HG03135 (cell line): ENCODE results near the gene PEX6.
A peak's percentile ranks its signal among the peaks of the same experiment; 100 is the strongest.
"Not testable (repeated sequence)": the region's sequence is repeated elsewhere in the genome, so short reads cannot be mapped to it uniquely, and the experiment has no call there.

Source experiments
- ATAC-seq: cut with Tn5 transposase; IDR thresholded peaks from one replicate; pipeline ENCODE4 v1.9.1; 2021; ENCODE audit warnings: mild to moderate bottlenecking, moderate library complexity; ENCODE audit not compliant: unreplicated experiment

The PEX6 gene

DNA sequence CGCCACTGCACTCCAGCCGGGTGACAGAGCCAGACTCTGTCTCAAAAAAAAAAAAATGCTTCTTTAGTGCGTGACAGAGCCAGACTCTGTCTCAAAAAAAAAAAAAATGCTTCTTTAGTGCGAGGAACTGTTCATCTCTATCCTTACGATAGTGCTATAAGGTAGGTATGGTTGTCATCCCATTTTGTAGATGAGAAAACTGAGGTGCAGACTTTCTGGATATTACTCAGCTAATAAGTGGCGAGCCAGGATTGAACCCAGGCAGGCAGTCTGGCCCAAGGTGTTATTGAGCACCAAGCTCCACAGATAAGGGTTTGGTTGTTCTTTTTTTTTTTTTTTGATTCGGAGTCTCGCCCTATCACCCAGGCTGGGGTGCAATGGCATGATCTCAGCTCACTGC, 22.9 kb upstream of the PEX6 start:
- ATAC-seq = no peak

DNA sequence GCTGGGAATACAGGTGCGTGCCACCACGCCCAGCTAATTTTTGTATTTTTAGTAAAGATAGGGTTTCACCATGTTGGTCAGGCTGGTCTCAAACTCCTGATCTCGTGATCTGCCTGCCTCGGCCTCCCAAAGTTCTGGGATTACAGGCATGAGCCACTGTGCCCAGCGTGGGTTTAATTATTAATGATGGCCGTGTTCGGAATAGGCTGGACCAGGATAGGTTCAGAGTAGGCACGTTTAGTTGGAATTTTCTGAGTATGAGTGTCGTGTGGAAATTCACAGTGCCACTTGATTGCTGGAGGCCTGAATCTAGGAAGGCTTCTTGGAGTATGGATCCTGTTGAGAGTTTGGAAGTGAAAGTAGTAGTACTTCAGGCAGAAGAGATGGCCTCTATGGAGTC, 19.2 kb upstream of the PEX6 start:
- ATAC-seq = not testable (repeated sequence)

DNA sequence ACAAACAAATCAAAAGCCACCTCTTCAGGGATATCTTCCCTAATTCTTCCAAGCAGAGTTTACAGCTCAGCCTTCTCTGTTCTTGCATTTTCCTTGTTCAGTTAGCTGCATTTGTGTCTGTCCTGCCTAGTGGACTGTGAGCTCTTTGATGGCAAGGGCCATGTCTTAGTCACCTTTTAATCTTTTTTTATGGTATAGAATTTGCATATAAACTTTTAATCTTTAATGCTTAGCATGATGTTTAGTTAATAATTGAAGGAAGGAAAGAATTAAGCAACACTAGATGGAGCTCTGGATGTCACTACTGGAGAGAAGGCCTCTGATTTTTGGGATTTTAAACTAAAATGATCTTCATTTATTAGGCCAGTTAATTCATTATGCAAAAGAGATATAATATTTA, 17.5 kb upstream of the PEX6 start:
- ATAC-seq = no peak

DNA sequence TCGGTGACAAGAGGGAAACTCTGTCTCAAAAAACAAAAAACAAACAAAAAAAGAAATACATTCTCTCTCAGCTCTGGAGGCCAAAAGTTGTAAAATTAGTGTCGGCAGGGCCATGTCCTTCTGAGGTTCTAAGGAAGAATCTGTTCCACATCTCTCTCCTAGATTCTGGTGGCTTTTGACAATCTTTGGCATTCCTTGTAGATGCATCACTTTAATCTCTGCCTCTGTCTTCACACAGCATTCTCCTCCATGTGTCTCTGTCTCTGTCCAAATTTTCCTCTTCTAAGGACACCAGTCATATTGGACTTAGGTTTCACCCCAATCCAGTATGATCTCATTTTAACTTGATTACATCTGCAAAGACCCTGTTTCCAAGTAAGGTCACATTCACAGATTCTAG, 14.5 kb upstream of the PEX6 start:
- no peak for ATAC-seq

DNA sequence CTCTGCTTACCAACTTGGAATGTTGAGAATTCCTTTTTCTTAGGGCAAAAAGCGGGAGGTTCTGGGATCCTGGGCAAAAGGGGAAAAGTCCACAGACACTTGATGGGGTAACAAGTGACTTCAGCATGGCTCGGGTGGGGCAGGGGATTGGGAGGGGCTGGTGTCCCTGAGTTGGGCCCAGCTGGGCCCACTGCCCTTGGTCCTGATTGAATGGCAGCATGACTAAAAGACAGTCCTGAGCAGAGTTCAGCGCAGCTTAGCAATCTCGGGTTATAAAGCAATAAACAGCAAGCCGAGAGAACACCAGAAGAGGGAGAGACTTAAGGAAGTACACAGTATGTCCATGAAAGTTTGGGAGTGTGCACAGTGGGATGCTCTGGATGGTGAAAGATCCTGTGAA, 10.9 kb upstream of the PEX6 start:
- ATAC-seq = no peak

DNA sequence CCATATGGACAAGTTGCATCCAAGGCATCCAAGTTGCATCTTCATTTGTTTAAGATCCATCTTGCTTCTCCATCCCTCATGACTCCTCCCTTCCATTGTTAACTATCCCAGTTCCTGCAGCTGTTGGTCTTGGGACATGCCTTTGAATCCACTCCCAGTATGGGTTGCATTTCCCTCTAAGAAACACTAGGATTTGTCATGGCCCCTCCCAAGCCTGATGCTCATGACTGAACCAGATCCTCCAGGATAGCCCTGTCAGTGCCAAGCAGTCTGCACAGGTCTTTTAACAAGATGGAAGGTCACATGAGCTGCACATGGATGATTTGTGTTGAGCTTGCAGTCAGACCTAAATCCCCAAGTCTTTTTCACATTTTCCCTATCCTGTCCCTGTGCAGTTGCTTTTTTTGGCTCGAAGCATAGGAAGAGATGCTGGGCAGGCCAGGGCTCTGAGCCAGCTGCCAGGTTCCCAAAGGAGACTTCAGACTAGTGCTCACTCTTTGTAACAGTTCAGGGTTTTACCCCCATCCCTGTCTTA, 9.6 kb upstream of the PEX6 start:
- no peak for ATAC-seq

DNA sequence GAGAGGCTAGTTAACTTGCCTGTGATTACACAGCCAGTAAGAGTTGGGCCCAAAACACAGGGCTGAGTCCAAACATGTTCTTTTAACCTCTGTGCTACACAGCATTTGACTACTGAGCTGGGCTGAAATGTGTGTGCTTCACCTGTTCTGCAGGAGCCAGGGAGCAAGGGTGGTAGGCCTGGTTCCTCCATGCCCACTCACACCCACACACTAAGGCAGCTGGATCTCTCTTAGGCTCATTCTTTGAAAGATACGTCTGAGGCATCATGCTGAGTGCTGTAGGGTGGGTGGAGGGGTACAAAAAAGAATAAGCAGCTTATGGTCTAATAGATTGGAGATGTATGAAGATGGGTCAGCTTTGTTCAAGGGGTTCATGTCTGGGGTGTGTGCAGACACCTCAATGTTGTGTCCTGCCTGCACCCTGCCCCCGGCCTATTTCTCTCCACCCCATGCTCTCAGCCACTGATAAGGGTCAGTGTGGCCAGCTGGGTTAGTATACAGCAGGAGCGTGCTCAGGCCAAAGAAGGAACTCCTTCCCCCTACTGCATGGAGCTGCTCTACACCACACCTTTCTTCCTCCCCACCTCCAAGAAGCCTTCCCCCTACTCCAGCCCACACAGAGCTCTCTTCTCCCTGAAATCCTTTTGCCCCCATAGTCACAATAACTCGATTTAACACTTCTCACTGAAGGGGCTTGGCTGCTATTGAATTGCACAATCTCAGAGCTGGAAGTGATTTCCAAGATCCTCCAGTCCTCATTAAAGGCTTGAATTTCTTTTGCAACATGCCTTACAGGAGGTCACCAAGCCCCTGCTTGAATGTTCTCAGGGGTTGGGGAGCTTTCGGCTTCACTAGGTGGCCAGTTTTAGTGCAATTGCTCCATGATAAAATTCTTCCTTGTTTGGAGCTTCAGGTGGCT, 8.8 kb upstream of the PEX6 start:
- no peak for ATAC-seq

DNA sequence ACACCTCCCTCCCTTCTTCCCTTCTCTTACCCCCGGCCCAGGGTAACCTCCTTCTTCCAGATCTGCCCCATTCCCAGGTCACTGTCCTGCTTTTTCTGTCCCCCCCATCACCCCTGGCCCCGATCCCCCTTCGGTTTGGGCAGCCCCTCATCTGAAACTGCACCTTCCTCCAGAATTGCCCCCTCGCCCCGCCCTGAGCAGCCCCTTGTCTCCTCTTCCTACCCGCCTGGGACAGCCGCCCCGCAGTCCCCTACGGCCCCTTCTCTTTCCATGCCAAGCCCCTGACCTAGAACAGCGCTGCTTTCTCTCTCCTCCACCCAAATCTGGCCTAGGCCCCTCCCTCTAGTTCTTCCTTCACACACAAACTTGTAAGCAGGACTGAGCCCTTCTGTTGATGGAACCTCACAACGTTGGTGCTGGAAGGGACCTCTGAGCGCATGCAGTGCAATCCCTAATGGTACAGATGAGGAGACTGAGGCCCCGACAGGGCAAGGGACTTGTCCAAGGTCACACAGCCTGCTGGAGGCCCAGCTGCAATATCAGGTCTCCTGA, 6.0 kb upstream of the PEX6 start:
- no peak for ATAC-seq

DNA sequence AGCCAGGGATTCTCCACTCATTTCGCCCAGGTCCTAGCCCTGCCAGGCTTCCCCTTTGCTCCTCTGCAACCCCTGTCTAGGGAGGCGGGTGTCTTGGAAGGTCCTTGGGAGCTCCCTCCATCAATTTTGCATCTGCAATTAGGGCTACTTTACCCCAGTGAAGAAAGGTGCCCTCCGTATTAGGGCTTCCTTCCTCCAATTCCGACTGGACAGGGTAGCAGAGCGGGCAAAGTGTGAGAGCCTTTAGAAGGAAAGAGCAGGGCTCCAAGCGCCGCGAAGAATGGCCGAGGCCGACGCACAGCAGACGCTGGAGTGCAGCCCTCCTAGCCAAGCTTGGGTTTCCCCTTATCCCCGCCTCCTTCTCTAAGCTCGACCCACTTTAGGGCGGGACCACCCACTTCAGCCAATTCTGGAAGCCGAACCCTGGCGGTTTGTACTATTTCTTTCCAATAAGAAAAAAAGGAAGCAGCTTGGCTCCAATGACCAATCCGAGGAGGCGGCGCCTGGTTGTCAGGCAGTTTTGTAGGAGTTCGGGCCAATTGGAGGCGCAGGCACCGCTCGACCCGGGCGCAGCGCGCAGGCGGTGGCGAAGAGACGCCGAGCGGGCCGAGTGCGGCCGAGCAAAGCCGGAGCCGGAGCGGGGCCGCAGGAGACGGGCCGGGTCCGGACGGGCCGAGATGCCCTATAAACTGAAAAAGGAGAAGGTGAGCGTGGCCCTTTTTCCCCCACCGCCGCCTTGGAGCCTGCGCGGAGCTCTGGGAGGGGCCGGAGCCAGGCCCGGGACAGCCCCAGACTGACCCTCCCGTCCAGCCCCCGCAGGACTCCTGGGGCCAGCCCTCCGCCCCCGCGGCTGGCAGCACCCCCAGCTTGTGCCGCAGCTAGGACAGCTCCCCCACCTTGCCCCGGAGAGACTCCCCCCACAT, 5.3 kb upstream of the PEX6 start, which contains the start of gene PPP2R5D:
Gene PPP2R5D, plus strand, starts transcription at position 570 of the 923 bp plus-strand sequence. Its CDS starts 108 bp downstream, at position 678.
- peak; percentile 93 for ATAC-seq

DNA sequence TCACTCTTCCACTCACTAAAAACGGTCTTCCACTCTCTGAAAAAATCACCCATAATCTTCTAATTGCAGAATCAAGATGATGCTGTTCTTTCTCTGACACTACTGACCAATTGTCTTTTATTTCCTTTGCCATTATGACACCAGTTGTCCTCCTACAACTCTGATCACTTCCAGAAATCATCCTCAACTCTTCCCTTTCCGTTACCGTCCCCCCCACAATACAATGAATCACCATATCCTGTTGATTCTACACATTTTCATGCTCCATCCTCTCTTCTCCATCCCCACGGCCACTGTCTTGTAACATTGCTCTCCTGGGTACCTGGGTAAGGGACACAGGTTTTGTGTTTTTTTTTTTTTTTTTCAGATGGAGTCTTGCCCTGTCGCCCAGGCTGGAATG, 2.9 kb upstream of the PEX6 start:
- ATAC-seq = no peak

DNA sequence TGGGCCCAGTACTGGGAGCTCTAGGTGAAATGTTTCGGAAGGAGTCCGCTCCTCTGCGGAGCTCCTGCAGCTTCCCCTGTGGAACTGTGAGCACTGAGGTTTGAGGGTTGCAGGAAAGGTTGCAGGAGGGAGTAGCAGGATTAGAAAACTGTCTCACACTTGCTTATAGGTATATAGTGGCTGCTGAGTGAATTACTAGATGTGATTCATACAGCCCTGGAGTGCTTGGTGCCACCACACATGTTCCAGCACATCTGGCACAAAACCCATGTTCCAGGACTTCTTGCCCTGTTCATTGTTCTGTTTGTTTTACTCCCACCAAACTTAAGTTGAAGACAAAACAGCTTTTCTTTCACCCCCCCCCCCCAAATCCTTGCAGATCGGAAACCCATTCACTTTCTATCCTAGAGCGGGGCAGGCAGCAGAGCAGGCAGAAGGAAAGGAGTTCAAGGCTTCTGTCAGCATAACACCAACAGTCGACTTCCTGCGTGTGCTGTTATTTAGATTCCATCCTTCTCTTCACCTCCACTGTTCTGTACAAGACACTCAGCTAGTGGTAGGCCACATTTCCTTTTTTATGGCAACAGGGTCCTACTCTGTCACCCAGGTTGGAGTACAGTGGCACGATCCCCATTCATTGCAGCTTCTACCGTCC, 669 bp upstream of the PEX6 start:
- peak; percentile 2 for ATAC-seq

DNA sequence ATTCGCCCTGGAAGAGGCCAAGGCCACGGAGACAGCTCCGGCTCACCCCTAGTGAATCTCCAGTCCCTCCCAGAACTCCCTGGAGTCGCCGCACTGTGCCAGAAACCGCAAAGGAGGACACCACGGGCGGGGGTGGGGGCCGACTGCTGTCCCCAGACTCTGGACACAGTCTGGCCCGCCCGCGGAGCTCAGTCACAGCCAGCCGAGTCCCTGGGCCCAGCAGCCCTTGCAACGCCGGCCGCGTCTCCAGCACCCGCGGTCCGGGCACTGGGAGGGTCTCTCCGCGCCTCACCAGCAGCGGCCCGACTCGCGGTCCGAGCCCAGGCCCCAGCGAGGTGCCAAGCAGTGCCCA, 518 bp downstream of the PEX6 start:
- peak; percentile 32 for ATAC-seq

DNA sequence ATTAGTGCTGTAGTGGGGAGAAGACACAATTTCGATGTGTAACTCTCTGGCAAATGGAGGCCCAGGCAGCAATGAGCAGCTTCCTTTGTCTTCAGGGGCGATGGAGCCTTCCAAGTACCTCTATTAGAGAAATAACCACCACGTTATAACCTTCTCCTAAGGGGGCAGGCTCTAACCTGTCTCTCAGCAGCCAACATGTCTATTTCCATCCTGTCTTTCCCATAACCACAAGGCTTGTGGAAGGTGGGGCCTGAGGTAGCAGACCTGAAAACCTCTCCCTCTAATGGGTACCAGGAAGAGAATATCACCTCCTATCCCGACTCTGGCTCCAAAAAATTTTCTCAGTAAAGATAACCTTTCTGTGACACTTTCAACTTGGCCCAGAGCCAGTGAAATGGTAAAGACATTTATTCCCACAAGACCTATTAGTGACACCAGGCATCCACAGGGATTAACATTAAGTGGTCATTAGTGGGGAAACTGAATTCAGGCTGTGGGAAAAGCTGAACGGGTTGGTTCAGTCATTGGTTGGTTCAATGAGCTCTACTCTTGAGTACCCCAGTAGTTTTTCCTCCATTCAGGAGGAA, 4.0 kb downstream of the PEX6 start:
- no peak for ATAC-seq

DNA sequence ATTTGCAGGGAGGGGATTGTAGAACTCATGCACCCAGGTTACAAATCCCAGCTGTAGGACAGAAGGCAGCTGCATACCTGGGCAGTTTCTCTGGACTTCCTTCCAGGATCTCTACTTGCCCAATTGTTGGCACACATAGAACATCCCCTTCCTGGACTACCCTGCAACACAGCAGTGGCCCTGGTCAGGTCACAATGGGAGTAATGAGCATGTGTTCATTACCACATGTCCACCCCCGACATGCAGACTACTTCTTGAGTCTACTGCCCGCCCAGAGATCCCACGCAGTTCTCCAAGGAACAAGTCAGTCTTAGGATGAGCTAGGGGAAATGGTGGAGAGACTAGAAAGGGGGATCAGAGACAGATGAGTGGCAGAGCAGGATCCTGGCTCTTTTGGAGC, 5.1 kb downstream of the PEX6 start:
- ATAC-seq = no peak

DNA sequence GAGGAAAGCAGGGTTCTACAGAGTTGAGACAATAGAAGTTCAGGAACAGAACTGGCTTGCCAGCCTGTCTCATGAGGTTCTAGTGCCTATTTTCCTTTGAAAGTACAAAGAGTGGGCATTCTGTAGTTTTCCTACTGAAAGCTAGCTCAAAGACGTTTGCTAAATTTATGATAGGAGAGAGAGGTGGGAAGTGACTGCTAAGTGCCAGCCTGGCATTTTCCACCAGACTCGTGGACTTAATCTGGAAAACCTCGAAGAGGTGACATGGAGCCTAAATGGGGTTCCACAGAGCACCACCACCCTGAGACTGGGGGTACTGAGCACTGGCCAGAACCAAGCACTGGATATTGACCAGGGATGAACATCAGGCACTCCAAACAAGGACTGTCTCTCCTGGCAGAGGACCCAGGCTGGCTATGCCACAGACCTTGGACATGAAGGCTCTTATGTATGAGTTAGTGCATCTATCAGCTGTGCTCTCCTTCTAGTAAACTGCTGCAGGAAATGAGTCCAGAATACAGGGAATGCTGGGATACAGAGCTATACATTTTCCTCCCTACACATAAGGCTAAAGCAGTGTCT, 7.1 kb downstream of the PEX6 start:
- no peak for ATAC-seq

DNA sequence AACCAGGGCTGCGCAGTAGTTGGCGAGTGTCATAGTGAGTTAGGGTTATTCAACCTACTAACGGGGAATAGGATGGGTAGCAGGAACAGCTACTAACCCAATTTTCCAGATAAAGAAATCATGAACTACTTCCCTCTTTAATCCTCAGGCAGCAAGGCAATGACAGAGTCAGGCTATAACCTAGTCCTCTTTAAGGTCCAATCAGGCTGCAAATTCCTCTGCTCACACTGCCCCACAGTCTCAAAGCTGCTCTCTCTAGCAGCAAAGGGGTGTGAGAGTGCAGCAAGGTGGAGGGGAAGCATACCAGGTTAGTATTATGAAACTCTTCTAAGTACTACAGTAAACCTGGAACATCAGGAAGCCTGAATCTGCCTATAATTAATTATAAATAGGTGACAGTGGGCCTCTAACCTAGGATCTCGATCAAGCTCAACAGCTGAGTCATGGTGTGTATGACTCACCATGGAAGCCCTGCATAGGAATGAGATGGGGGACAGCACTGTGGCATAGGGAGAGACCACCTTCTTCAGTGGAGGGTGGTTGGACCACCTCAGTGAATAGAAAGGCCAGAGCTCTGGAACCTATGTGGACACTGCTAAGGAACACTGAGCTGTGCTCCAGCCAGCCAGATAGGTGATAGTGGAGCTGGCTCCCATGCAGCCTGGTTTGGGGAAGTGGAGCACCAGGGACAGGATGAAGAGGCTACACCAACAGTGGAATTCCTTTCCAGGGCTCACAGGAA, 7.9 kb downstream of the PEX6 start:
- ATAC-seq = no peak

DNA sequence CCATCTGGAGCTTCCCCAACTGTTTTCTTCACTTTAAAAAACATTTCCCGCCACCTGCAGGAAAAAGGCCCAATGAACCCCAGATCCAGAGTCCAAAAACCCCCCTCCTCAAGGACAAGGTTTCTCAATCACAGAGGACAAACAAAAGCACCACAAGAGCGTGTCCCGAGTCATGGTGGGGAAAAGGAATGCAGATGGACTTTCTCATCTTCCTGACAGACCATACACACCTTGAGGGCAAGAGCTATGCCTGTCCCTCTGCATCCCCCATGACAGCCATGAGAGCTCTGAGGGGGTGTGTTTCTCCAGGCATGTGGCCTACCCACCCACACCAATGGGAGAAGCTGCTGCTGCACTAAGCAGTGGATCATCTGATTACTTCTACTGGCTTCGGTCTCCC, 9.0 kb downstream of the PEX6 start:
- no peak for ATAC-seq

DNA sequence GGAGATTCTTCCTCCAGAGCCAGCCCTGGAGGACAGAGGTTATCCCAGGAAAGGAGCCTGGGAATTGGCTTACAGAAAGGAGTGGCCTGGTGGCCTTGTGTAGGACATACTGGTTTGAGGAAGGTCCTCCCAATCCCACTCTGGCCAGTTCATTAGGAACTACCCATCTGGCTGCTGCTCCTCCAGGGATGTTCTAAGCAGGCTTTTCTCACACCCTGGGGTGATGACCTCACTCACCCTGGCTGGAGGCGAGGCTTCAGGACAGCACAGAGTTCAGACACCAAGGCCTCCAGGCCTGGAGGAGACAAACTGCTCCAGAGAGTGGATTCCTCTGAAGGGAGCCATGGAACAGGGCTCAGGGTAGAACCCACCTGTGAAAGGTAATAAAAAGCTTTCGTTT, 9.6 kb downstream of the PEX6 start:
- no peak for ATAC-seq

DNA sequence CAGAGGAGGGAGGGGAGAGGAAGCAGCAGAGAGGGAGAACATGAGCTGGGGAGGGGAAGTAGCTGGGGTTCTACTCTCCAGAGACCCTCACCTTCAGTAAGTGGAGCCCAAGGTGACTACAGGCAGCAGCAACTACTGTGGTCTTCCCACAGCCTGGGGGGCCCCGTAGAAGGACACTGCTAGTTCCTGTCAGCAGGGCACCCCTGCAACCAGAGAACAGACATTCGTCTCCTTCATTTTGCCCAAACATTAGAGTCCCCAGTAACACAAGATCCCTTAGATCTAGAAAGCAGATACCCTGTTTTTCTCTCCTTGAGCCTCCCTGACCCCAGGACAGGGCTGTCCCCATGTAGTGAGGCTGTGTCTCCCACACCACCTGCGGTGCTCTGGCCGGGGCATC, 10.2 kb downstream of the PEX6 start:
- no peak for ATAC-seq
